Fibroblast of lung (primary cell): ENCODE data around the gene LCLAT1. TPM values are rescaled to one million over a fixed set of nuclear protein-coding genes. Genes with fewer than 3 reads are reported as not detected.

ENCODE experiments used
- DNase-seq, 2 donors: peaks; one replicate each; pipeline versions ENCODE4 v3.0.0 to v3.0.0-alpha.2; 2010; ENCODE audit warnings: low read depth in 2 of 2
- H2AFZ ChIP-seq: 2 replicates; pipeline ENCODE4 v1.5.1; 2012; ENCODE audit warnings: low read length, control low read depth, inconsistent platforms
- H3K27ac ChIP-seq: 2 replicates; pipeline ENCODE4 v1.5.1; 2011; ENCODE audit warnings: low read length, control low read depth; ENCODE audit not compliant: insufficient read depth
- H3K27me3 ChIP-seq: 2 replicates; pipeline ENCODE4 v1.5.1; 2011; ENCODE audit warnings: mild to moderate bottlenecking, low read length; ENCODE audit not compliant: control insufficient read depth, insufficient read depth
- H3K36me3 ChIP-seq: 2 replicates; pipeline ENCODE4 v1.5.1; 2011; ENCODE audit warnings: low read length; ENCODE audit not compliant: control insufficient read depth, insufficient read depth
- H3K4me1 ChIP-seq: 2 replicates; pipeline ENCODE4 v1.5.1; 2011; ENCODE audit warnings: low read length; ENCODE audit not compliant: control insufficient read depth, insufficient read depth; ENCODE audit errors: extremely low read depth
- H3K4me2 ChIP-seq: 2 replicates; pipeline ENCODE4 v1.5.1; 2011; ENCODE audit warnings: low read length, control low read depth; ENCODE audit not compliant: insufficient read depth; ENCODE audit errors: extremely low read depth
- H3K4me3 ChIP-seq, 4 experiments: fragments of 200-600 bp in 1 of 4; sonication (generic) in 1 of 4; replicated peaks in 1 of 4; 2 replicates each; pipeline ENCODE4 v1.5.1; 2011 to 2016; ENCODE audit warnings: low read length in 4 of 4, low read depth in 3 of 4, mild to moderate bottlenecking in 3 of 4, control low read depth in 2 of 4, inconsistent platforms in 1 of 4, mixed read lengths in 1 of 4; ENCODE audit not compliant: insufficient read depth in 1 of 4; ENCODE audit errors: control extremely low read depth in 1 of 4
- H3K79me2 ChIP-seq: 2 replicates; pipeline ENCODE4 v1.5.1; 2012; ENCODE audit warnings: mild to moderate bottlenecking, low read length, inconsistent platforms; ENCODE audit not compliant: control insufficient read depth, insufficient read depth
- H3K9ac ChIP-seq: 2 replicates; pipeline ENCODE4 v1.5.1; 2011; ENCODE audit warnings: mild to moderate bottlenecking, low read length, control low read depth; ENCODE audit not compliant: insufficient read depth
- H3K9me3 ChIP-seq: 2 replicates; pipeline ENCODE4 v1.5.1; 2012; ENCODE audit warnings: low read depth, low read length; ENCODE audit not compliant: control insufficient read depth, insufficient read depth
- H4K20me1 ChIP-seq: 2 replicates; pipeline ENCODE4 v1.5.1; 2011; ENCODE audit warnings: low read length; ENCODE audit not compliant: control insufficient read depth, insufficient read depth; ENCODE audit errors: extremely low read depth
- CTCF ChIP-seq, 2 donors: IDR thresholded peaks in 1 of 2; conservative IDR thresholded peaks in 1 of 2; 1 replicate in 1 of 2; 2 replicates in 1 of 2; pipeline ENCODE4 v1.5.1; 2011 to 2012; ENCODE audit warnings: low read length in 2 of 2, control low read depth in 1 of 2, inconsistent platforms in 1 of 2, low read depth in 1 of 2, mild to moderate bottlenecking in 1 of 2
- EZH2 ChIP-seq: IDR thresholded peaks from 2 replicates; pipeline ENCODE4 v1.5.1; 2012; ENCODE audit warnings: low read length, control low read depth, mild to moderate bottlenecking; ENCODE audit errors: missing control alignments
- polyA plus RNA-seq, 2 donors: library from polyadenylated mRNA; depleted of rRNA in 1 of 2; stranded (reverse) in 1 of 2; unstranded in 1 of 2; fragments of >200 nt; gene quantifications; 2 replicates each; pipeline ENCODE4 v1.2.1, GENCODE V29; 2011 to 2012; ENCODE audit warnings: missing spikeins in 1 of 2
- total RNA-seq: library from RNA; depleted of rRNA; stranded (reverse); fragments of >200 nt; gene quantifications from 2 replicates; pipeline ENCODE4 v1.2.1, GENCODE V29; 2014

Gene LCLAT1
- total and polyA plus RNA-seq, 2 donors (not counting 1 experiment from before 2014, with no cell fraction given) = 43.3 to 45.9 TPM

GRCh38 chr2:30661173-30662107 is 214.4 kb downstream of the LCLAT1 start:
- H3K27me3 ChIP-seq = no peaks in the 10 kb centered on the region
- no peak overlapping the region for H2AFZ ChIP-seq

GRCh38 chr2:30662268-30663131 is 215.5 kb downstream of the LCLAT1 start:
- Histone ChIP-seq H3K27ac (no peak overlapping the region), H3K79me2 (no peaks in the 10 kb centered on the region), H3K36me3 (no peaks in the 10 kb centered on the region), H4K20me1 (no peaks in the 10 kb centered on the region), H3K27me3 (no peaks in the 10 kb centered on the region), H3K4me3 (no peak overlapping the region), H2AFZ (no peak overlapping the region), H3K4me1 (peaks cover 26% of the 10 kb centered on the region), H3K9ac (no peak overlapping the region), H3K9me3 (no peaks in the 10 kb centered on the region), H3K4me2 (no peak overlapping the region)
- peak; percentile 17 to 84 for DNase-seq
- no peak for TF ChIP-seq CTCF (conservative IDR thresholded peaks at IDR 0.05 in 1 of 2, IDR thresholded peaks at IDR 0.05 in 1 of 2; ENCODE audit: low read depth in 1 of 2, low read length in 2 of 2)
- TF ChIP-seq EZH2 = no peak

More at GRCh38 chr2:30661173-30662107, 214.4 kb downstream of the LCLAT1 start:
- H3K4me1 ChIP-seq = peaks cover 26% of the 10 kb centered on the region
- H3K27ac ChIP-seq = no peak overlapping the region
- DNase-seq = peak in 1 of 2 donors; percentile 60
- no peak overlapping the region for H3K4me3 ChIP-seq
- H3K4me2 ChIP-seq = no peak overlapping the region
- TF ChIP-seq CTCF (conservative IDR thresholded peaks at IDR 0.05 in 1 of 2, IDR thresholded peaks at IDR 0.05 in 1 of 2; ENCODE audit: low read depth in 1 of 2, low read length in 2 of 2) (no peak), EZH2 (no peak)
- H3K36me3 ChIP-seq = no peaks in the 10 kb centered on the region
- H3K9me3 ChIP-seq = no peaks in the 10 kb centered on the region
- no peaks in the 10 kb centered on the region for H4K20me1 ChIP-seq
- no peak overlapping the region for H3K9ac ChIP-seq
- H3K79me2 ChIP-seq = no peaks in the 10 kb centered on the region

- H3K4me1 ChIP-seq = peaks cover 26% of the 10 kb centered on the region
- H3K4me2 ChIP-seq = no peak overlapping the region
- DNase-seq = no peak
- no peaks in the 10 kb centered on the region for H3K9me3 ChIP-seq
- no peaks in the 10 kb centered on the region for H3K36me3 ChIP-seq
- no peak overlapping the region for H3K9ac ChIP-seq
- H2AFZ ChIP-seq = no peak overlapping the region
- H3K79me2 ChIP-seq = no peaks in the 10 kb centered on the region
- no peak overlapping the region for H3K4me3 ChIP-seq
- no peaks in the 10 kb centered on the region for H4K20me1 ChIP-seq
- TF ChIP-seq EZH2 (no peak), CTCF (conservative IDR thresholded peaks at IDR 0.05 in 1 of 2, IDR thresholded peaks at IDR 0.05 in 1 of 2; ENCODE audit: low read depth in 1 of 2, low read length in 2 of 2) (no peak)
- H3K27me3 ChIP-seq = no peaks in the 10 kb centered on the region
- H3K27ac ChIP-seq = peak overlapping the region; percentile 31
Measured at GRCh38 chr2:30663321-30663720, 216.3 kb downstream of the LCLAT1 start.
